ENCODE results near the gene CCDC74A. TPM values are rescaled to one million over a fixed set of nuclear protein-coding genes. Genes with fewer than 3 reads are reported as not detected.

The CCDC74A gene
- total and polyA plus RNA-seq, 4 donors, result 8.1 to 15.1 (median 11.4) TPM

DNA sequence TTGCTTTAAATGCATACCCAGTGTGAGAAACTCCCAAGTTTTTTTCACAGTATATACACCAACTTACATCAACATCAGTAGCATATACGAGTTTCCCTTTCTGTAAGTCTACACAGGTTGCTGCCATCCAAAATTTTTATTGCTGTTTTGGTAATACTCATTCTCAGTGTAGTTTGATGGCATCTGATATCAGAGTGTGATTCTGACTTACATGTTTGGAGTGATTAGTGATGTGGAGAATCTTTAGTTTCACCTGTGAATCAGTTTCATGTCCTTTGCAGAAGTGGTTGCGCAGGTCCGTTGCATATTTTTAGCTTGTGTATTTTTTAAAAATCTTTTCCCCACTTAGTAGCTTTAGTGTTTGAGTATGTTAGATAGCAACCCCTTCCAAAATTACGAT, 50.1 kb downstream of the CCDC74A start:
- Histone ChIP-seq H3K9ac (ENCODE audit: insufficient read depth in 1 of 2, low read length in 2 of 2) (no peak overlapping the region), H3K36me3 (ENCODE audit: control insufficient read depth in 4 of 4, insufficient read depth in 4 of 4, low read length in 4 of 4) (no peaks in the 10 kb centered on the region), H3K27me3 (ENCODE audit: control insufficient read depth in 3 of 3, insufficient read depth in 3 of 3, low read length in 2 of 3) (no peaks in the 10 kb centered on the region), H3K27ac (ENCODE audit: low read depth in 1 of 2, low read length in 1 of 2) (no peak overlapping the region), H3K4me3 (no peak overlapping the region), H3K9me3 (ENCODE audit: control insufficient read depth in 4 of 4, insufficient read depth in 3 of 4, low read length in 3 of 4) (no peaks in the 10 kb centered on the region), H3K4me1 (ENCODE audit: control insufficient read depth in 5 of 5, insufficient read depth in 5 of 5, low read length in 5 of 5) (no peaks in the 10 kb centered on the region)
- DNase-seq, result no peak
- 71 to 89% methylated on average over 4 of the region's 4 CpGs for WGBS, 2 donors
- ATAC-seq (ENCODE audit: insufficient read depth, low FRiP score), result no peak
- TF ChIP-seq, protein P1, sequence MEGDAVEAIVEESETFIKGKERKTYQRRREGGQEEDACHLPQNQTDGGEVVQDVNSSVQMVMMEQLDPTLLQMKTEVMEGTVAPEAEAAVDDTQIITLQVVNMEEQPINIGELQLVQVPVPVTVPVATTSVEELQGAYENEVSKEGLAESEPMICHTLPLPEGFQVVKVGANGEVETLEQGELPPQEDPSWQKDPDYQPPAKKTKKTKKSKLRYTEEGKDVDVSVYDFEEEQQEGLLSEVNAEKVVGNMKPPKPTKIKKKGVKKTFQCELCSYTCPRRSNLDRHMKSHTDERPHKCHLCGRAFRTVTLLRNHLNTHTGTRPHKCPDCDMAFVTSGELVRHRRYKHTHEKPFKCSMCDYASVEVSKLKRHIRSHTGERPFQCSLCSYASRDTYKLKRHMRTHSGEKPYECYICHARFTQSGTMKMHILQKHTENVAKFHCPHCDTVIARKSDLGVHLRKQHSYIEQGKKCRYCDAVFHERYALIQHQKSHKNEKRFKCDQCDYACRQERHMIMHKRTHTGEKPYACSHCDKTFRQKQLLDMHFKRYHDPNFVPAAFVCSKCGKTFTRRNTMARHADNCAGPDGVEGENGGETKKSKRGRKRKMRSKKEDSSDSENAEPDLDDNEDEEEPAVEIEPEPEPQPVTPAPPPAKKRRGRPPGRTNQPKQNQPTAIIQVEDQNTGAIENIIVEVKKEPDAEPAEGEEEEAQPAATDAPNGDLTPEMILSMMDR (IDR thresholded peaks at IDR 0.05; ENCODE audit: control extremely low read depth, extremely low read depth), result no peak

DNA sequence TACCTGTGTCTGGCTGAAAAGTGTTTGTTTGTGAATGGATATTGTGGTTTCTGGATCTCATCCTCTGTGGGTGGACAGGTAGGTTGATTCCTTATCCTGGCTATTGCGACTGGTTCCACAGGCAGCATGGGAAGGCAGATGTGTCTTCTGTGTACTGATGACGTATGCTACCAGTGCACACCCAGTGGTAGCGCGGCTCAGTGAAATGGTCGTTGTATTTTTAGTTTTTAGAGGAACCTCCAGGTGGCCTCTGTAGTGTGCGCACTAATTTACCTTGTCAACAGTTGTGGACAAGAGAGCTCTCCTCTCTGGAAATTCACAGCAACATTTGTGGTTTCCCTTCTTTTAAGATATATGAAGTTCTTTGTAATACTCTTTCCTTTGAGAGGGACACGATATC, 52.5 kb downstream of the CCDC74A start:
- DNase-seq (no peak), ATAC-seq (ENCODE audit: insufficient read depth, low FRiP score) (no peak)
- H3K27me3 ChIP-seq (ENCODE audit: control insufficient read depth in 3 of 3, insufficient read depth in 3 of 3, low read length in 2 of 3), result no peaks in the 10 kb centered on the region
- WGBS, 2 donors, result 91 to 92% methylated on average over 7 of the region's 7 CpGs
- H3K4me1 ChIP-seq (ENCODE audit: control insufficient read depth in 5 of 5, insufficient read depth in 5 of 5, low read length in 5 of 5), result no peaks in the 10 kb centered on the region
- no peak overlapping the region for H3K4me3 ChIP-seq
- no peaks in the 10 kb centered on the region for H3K9me3 ChIP-seq (ENCODE audit: control insufficient read depth in 4 of 4, insufficient read depth in 3 of 4, low read length in 3 of 4)
- no peak overlapping the region for H3K9ac ChIP-seq (ENCODE audit: insufficient read depth in 1 of 2, low read length in 2 of 2)
- TF ChIP-seq, protein P1 (IDR thresholded peaks at IDR 0.05; ENCODE audit: control extremely low read depth, extremely low read depth), result no peak
- no peak overlapping the region for H3K27ac ChIP-seq (ENCODE audit: low read depth in 1 of 2, low read length in 1 of 2)
- no peaks in the 10 kb centered on the region for H3K36me3 ChIP-seq (ENCODE audit: control insufficient read depth in 4 of 4, insufficient read depth in 4 of 4, low read length in 4 of 4)

Other genes with a start within 250 kb of the CCDC74A start
- gene RAB6D, start 163.7 kb upstream of the CCDC74A start, total RNA-seq, result under 1 TPM in 1 of 2 donors, not detected in 1; 0.09 TPM
- under 1 TPM in 1 of 2 donors, not detected in 1; 0.01 TPM for gene RAB6D, start 163.7 kb upstream of the CCDC74A start, polyA plus RNA-seq
- not detected for gene TUBA3D, start 51.8 kb upstream of the CCDC74A start, total RNA-seq
- under 1 TPM in 1 of 2 donors, not detected in 1; 0.02 TPM for gene TUBA3D, start 51.8 kb upstream of the CCDC74A start, polyA plus RNA-seq
- 10 to 100 TPM; 29.5 to 57.0 TPM for gene MZT2A, start 35.5 kb upstream of the CCDC74A start, total RNA-seq
- gene MZT2A, start 35.5 kb upstream of the CCDC74A start, polyA plus RNA-seq, result 10 to 100 TPM; 76.9 to 77.4 TPM

Measured in lung (tissue), 12 donors.